OCI-M1 (cell line): ENCODE results near the gene AURKA.

Experiments used
- DNase-seq: peaks from one replicate; lab custom pipeline; 2025; lab: John Stamatoyannopoulos, UW

AURKA gene

GRCh38 chr20:56392132-56392880 lies at the start of gene AURKA, which contains the start of gene CSTF1:
TSS of gene AURKA (minus strand) at chr20:56392215. CDS start at chr20:56388197, 4,018 bp downstream.
TSS of gene CSTF1 (plus strand) at chr20:56392645. CDS start at chr20:56395553, 2,908 bp downstream.
- DNase-seq = peak; percentile 99

- DNase-seq = no peak
Measured at GRCh38 chr20:56440346-56441007, 48.5 kb upstream of the AURKA start.

GRCh38 chr20:56439771-56440291 lies 47.8 kb upstream of the AURKA start:
- DNase-seq = no peak

GRCh38 chr20:56438284-56438683 lies 46.3 kb upstream of the AURKA start:
- no peak for DNase-seq

GRCh38 chr20:56437196-56437960 lies 45.4 kb upstream of the AURKA start:
- no peak for DNase-seq

GRCh38 chr20:56433880-56434255 lies 41.9 kb upstream of the AURKA start:
- no peak for DNase-seq

GRCh38 chr20:56433221-56433879 lies 41.3 kb upstream of the AURKA start:
- DNase-seq = no peak

- DNase-seq = no peak
Measured at GRCh38 chr20:56431471-56431870, 39.5 kb upstream of the AURKA start.

- no peak for DNase-seq
Measured at GRCh38 chr20:56430957-56431356, 38.9 kb upstream of the AURKA start.

- no peak for DNase-seq
Measured at GRCh38 chr20:56430461-56430860, 38.4 kb upstream of the AURKA start.

GRCh38 chr20:56429941-56430340 lies 37.9 kb upstream of the AURKA start:
- DNase-seq = no peak

- peak; percentile 29 for DNase-seq
Measured at GRCh38 chr20:56429502-56429901, 37.5 kb upstream of the AURKA start.

GRCh38 chr20:56428881-56429280 lies 36.9 kb upstream of the AURKA start:
- no peak for DNase-seq

GRCh38 chr20:56428410-56428809 lies 36.4 kb upstream of the AURKA start:
- DNase-seq = no peak

- peak; percentile 38 for DNase-seq
Measured at GRCh38 chr20:56427797-56428196, 35.8 kb upstream of the AURKA start.

GRCh38 chr20:56426926-56427325 lies 34.9 kb upstream of the AURKA start:
- no peak for DNase-seq

GRCh38 chr20:56426026-56426425 lies 34.0 kb upstream of the AURKA start:
- DNase-seq = no peak

GRCh38 chr20:56424931-56425330 lies 32.9 kb upstream of the AURKA start:
- DNase-seq = no peak

- DNase-seq = no peak
Measured at GRCh38 chr20:56423886-56424285, 31.9 kb upstream of the AURKA start.

- DNase-seq = no peak
Measured at GRCh38 chr20:56423211-56423610, 31.2 kb upstream of the AURKA start.

GRCh38 chr20:56422824-56423189 lies 30.8 kb upstream of the AURKA start:
- DNase-seq = no peak
